Smooth muscle cell (in vitro differentiated cells): ENCODE data around the gene PDK3. TPM values are rescaled to one million over a fixed set of nuclear protein-coding genes. Genes with fewer than 3 reads are reported as not detected.

Experiments used
- DNase-seq: peaks from one replicate; lab custom pipeline; 2025; ENCODE audit not compliant: unreplicated experiment; lab: John Stamatoyannopoulos, UW
- H2AFZ ChIP-seq: fragments of 200-600 bp; sonication (generic); 2 replicates; pipeline ENCODE4 v1.6.0; 2016; ENCODE audit warnings: antibody characterized with exemption, low read depth, mild to moderate bottlenecking
- H3F3A ChIP-seq: fragments of 200-600 bp; sonication (generic); 2 replicates; pipeline ENCODE4 v1.6.0; 2017; ENCODE audit warnings: antibody characterized with exemption, low read depth
- H3K27ac ChIP-seq: fragments of 200-600 bp; sonication (generic); 2 replicates; pipeline ENCODE4 v1.5.1; 2016; ENCODE audit warnings: low read depth, mild to moderate bottlenecking
- H3K27me3 ChIP-seq: fragments of 200-600 bp; sonication (generic); 2 replicates; pipeline ENCODE4 v1.6.1; 2016; ENCODE audit warnings: low read depth, mild to moderate bottlenecking
- H3K36me3 ChIP-seq: fragments of 200-600 bp; sonication (generic); 2 replicates; pipeline ENCODE4 v1.5.1; 2016; ENCODE audit warnings: low read depth
- H3K4me1 ChIP-seq: fragments of 200-600 bp; sonication (generic); 2 replicates; pipeline ENCODE4 v1.5.1; 2016; ENCODE audit warnings: low read depth
- H3K4me2 ChIP-seq: fragments of 200-600 bp; sonication (generic); 2 replicates; pipeline ENCODE4 v1.6.0; 2016; ENCODE audit warnings: mild to moderate bottlenecking
- H3K4me3 ChIP-seq: fragments of 200-600 bp; sonication (generic); 2 replicates; pipeline ENCODE4 v1.5.1; 2016; ENCODE audit warnings: mild to moderate bottlenecking
- H3K79me2 ChIP-seq: fragments of 200-600 bp; sonication (generic); 2 replicates; pipeline ENCODE4 v1.6.0; 2016; ENCODE audit warnings: low read depth, mild to moderate bottlenecking
- H3K9ac ChIP-seq: fragments of 200-600 bp; sonication (generic); 2 replicates; pipeline ENCODE4 v1.6.0; 2016; ENCODE audit warnings: low read depth
- H3K9me3 ChIP-seq: fragments of 200-600 bp; sonication (generic); replicated peaks from 2 replicates; pipeline ENCODE4 v1.5.1; 2016; ENCODE audit warnings: low read depth
- H4K20me1 ChIP-seq: fragments of 200-600 bp; sonication (generic); 2 replicates; pipeline ENCODE4 v1.6.0; 2016; ENCODE audit warnings: low read depth
- CTCF ChIP-seq: fragments of 200-600 bp; sonication (generic); IDR thresholded peaks from 2 replicates; pipeline ENCODE4 v1.5.1; 2017; ENCODE audit warnings: borderline replicate concordance, mild to moderate bottlenecking, antibody characterized with exemption; ENCODE audit not compliant: insufficient read depth, poor library complexity, severe bottlenecking
- WGBS: methylation state at CpG from one replicate; pipeline ENCODE4 v1.1.7; 2016; ENCODE audit warnings: low lambda C conversion rate; 5-methylcytosine and 5-hydroxymethylcytosine counted together
- polyA plus RNA-seq: library from polyadenylated mRNA; unstranded; fragments of >200 nt; fragmentation: Nextera tagmentation; extraction: Ambion mirVana; gene quantifications from 2 replicates; pipeline ENCODE4 v1.2.1, GENCODE V29; 2016
- total RNA-seq: library from RNA; depleted of rRNA; stranded (reverse); fragments of >200 nt; gene quantifications from 2 replicates; pipeline ENCODE4 v1.2.3, GENCODE V29; 2014

Gene PDK3
- total and polyA plus RNA-seq, 2 experiments from 2014 or later = 27.1 to 30.7 TPM

- no peak for TF ChIP-seq CTCF
- Histone ChIP-seq H3K4me1 (no peaks in the 10 kb centered on the region), H3F3A (no peaks in the 10 kb centered on the region), H3K9me3 (no peaks in the 10 kb centered on the region), H3K4me2 (no peak overlapping the region), H2AFZ (no peak overlapping the region), H3K27me3 (no peaks in the 10 kb centered on the region), H3K79me2 (no peaks in the 10 kb centered on the region), H3K9ac (no peak overlapping the region), H3K4me3 (no peak overlapping the region), H3K27ac (no peak overlapping the region), H3K36me3 (no peaks in the 10 kb centered on the region), H4K20me1 (no peaks in the 10 kb centered on the region)
- no peak for DNase-seq
- 78% methylated on average over 3 of the region's 3 CpGs for WGBS
These were observed 16.3 kb upstream of the PDK3 start for GRCh38 chrX:24448762-24449250.

- H3K79me2 ChIP-seq = peaks cover 8% of the 10 kb centered on the region
- WGBS = 98% methylated on average over 3 of the region's 3 CpGs
- H3K4me3 ChIP-seq = no peak overlapping the region
- no peaks in the 10 kb centered on the region for H3F3A ChIP-seq
- no peaks in the 10 kb centered on the region for H3K27me3 ChIP-seq
- H2AFZ ChIP-seq = no peak overlapping the region
- no peak for DNase-seq
- no peak overlapping the region for H3K9ac ChIP-seq
- no peaks in the 10 kb centered on the region for H3K36me3 ChIP-seq
- H3K9me3 ChIP-seq = no peaks in the 10 kb centered on the region
- no peaks in the 10 kb centered on the region for H4K20me1 ChIP-seq
- peaks cover 11% of the 10 kb centered on the region for H3K4me1 ChIP-seq
- no peak overlapping the region for H3K4me2 ChIP-seq
- no peak for TF ChIP-seq CTCF
- H3K27ac ChIP-seq = no peak overlapping the region
These were observed 2.0 kb upstream of the PDK3 start for GRCh38 chrX:24463077-24463476.

GRCh38 chrX:24464498-24464835, 619 bp upstream of the PDK3 start:
- TF ChIP-seq CTCF = no peak
- H3K4me1 ChIP-seq = peaks cover 11% of the 10 kb centered on the region
- WGBS = 12% methylated on average over 5 of the region's 5 CpGs
- DNase-seq = no peak
- H3K4me2 ChIP-seq = peak overlapping the region; percentile 100
- H3F3A ChIP-seq = no peaks in the 10 kb centered on the region
- peaks cover 13% of the 10 kb centered on the region for H3K79me2 ChIP-seq
- no peaks in the 10 kb centered on the region for H3K9me3 ChIP-seq
- peak overlapping the region; percentile 99 for H2AFZ ChIP-seq
- H3K27me3 ChIP-seq = no peaks in the 10 kb centered on the region
- peak overlapping the region; percentile 23 for H3K9ac ChIP-seq
- peak overlapping the region; percentile 95 for H3K4me3 ChIP-seq
- no peaks in the 10 kb centered on the region for H3K36me3 ChIP-seq
- peaks cover 4% of the 10 kb centered on the region for H4K20me1 ChIP-seq
- H3K27ac ChIP-seq = no peak overlapping the region

- Histone ChIP-seq H3K27ac (no peak overlapping the region), H2AFZ (peak overlapping the region; percentile 99), H3F3A (no peaks in the 10 kb centered on the region), H3K27me3 (no peaks in the 10 kb centered on the region), H3K9ac (peak overlapping the region; percentile 45), H3K4me2 (peak overlapping the region; percentile 100), H4K20me1 (peaks cover 11% of the 10 kb centered on the region), H3K4me3 (peak overlapping the region; percentile 95), H3K9me3 (no peaks in the 10 kb centered on the region), H3K4me1 (peaks cover 11% of the 10 kb centered on the region), H3K79me2 (peaks cover 15% of the 10 kb centered on the region), H3K36me3 (no peaks in the 10 kb centered on the region)
- no peak for DNase-seq
- WGBS = 2% methylated on average over 19 of the region's 25 CpGs
- no peak for TF ChIP-seq CTCF
These were observed 413 bp downstream of the PDK3 start for GRCh38 chrX:24465532-24465865.
